Ramos (cell line): Measurements from ENCODE around the gene NAPG.
"Not testable (repeated sequence)": the region's sequence is repeated elsewhere in the genome, so short reads cannot be mapped to it uniquely, and the experiment has no call there.

Experiments used
- in situ Hi-C: fragments of 300-500 bp; cut with MboI; formaldehyde crosslinking; loops from one replicate; pipeline ENCODE4 v1.14.3; 2022; ENCODE audit warnings: low sequenced_read_pairs; ENCODE audit not compliant: unreplicated experiment

Gene NAPG

DNA sequence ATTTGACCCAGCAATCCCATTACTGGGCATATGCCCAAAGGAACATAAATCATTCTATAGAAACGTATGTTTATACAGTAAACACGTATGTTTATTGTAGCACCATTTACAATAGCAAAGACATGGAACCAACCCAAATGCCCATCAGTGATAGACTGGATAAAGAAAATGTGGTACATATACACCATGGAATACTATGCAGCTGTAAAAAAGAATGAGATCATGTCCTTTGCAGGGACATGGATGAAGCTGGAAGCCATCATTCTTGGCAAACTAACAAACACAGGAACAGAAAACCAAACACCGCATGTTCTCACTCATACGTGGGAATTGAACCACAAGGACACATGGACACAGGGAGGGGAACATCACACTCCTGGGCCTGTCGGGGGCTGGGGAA, 13.3 kb downstream of the NAPG start:
- in situ Hi-C loops = not testable (repeated sequence)

DNA sequence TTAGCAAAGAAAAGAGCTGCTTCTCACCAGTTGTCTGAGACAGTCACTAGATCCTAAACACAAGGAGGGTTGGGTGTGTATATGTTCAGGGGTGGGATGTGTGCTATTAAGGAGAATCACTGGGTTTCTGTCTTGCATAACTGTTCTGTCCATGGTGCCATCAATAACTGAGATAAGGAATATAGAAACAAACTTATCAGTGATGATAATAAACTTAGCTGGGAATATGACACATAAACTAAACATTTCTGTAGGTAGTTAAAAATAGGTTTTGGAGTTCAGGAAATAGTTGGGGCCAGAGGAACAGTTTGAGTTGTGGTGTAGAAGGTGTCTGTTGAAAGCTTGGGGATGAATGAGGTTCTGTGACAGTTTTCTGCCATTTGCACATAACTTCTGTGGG, 17.4 kb downstream of the NAPG start:
- in situ Hi-C loops = no loop called here

GRCh38 chr18:10544093-10544748, 18.4 kb downstream of the NAPG start:
- in situ Hi-C loops = no loop called here

DNA sequence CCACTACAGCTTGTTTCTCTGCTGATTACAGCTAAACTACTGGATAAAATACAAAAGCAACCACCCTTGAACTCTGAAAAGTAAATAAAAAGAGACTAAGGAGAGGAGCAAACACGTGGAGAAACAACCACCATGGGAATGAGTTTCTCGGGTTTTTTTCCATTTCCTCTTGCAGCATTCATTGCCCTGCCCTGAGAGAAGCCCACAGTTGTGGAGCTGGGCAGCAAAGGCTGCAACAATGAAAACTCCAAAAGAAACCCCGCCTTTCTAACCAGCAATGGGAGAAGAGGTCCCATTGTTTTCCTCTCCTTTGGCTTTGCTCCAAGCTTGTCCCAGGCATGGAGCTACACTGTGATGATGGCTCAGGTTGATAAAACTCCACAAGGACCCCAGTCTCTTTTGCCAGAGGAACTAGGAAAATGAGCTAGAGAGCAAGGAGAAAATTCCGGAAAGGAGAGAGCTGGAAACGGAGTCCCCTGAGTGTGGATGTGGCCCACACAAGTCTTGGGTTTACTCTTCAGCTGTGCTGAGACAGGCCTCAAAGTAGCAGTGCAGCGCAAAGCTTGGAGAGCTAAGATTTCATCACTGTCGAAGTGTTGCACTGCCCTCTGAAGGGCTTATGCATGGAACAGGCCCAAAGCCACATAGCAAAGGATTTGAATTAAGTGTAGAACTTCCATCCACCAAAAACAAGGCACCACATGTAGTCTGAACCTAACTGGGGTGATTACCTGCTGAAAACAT, 20.9 kb downstream of the NAPG start:
- in situ Hi-C loops = no loop called here

GRCh38 chr18:10552226-10552625, 26.4 kb downstream of the NAPG start:
- in situ Hi-C loops = no loop called here

DNA sequence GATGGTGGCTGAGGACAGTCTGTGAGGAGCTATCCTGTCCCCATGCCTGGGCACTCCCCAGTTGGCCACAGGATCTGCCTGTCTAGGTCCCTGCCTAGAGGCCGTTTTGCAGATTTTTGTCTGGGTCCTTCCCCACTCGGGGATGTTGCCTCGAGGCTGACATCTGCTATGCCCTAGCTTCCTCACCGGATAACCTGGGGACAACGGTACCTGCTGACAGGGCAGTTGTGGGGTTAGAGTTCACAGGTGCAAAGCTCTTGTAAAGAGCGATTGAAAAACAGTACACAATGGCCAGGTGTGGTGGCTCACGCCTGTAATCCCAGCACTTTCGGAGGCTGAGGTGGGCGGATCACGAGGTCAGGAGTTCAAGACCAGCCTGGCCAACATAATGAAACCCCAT, 30.4 kb downstream of the NAPG start:
- in situ Hi-C loops = not testable (repeated sequence)

- in situ Hi-C loops = no loop called here
These were observed 31.4 kb downstream of the NAPG start for GRCh38 chr18:10557085-10557677.

GRCh38 chr18:10558243-10558966, 32.6 kb downstream of the NAPG start:
- in situ Hi-C loops = no loop called here

GRCh38 chr18:10558967-10559298, 33.1 kb downstream of the NAPG start:
- in situ Hi-C loops = no loop called here

GRCh38 chr18:10559553-10560451, 34.0 kb downstream of the NAPG start:
- in situ Hi-C loops = loop anchor here (10.0 kb wide), 1 partner anchor 595 kb away; no protein-coding TSS in a partner anchor

DNA sequence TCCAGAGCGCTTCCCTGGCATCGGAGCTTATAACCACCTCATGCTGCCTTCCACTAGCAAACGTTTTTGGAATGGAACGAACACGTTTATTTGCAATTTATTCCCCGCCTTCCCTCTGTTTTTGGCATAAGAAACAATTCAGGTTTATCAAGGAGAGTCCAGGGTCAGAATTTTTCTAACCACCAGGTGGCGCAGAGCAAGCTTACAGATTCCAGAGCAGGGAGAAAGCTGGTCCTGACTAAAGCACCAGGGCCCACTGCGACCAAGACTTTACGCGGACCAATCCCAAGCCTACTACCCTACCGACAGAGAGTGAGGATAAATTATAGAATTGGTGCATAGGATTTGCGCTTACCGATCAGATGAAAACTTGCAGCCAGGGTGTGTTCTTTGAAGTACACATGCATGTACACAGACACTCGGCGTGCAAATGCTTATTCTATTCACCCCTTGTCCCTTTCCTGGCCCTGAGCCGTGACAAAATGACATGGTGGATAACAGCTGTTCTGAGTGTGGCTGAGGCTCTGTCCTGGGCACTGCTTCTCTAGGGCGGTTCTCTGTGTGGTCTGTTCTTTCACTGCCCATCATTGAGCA, 34.7 kb downstream of the NAPG start:
- in situ Hi-C loops = loop anchor here (10.0 kb wide), 1 partner anchor 594 kb away; no protein-coding TSS in a partner anchor

DNA sequence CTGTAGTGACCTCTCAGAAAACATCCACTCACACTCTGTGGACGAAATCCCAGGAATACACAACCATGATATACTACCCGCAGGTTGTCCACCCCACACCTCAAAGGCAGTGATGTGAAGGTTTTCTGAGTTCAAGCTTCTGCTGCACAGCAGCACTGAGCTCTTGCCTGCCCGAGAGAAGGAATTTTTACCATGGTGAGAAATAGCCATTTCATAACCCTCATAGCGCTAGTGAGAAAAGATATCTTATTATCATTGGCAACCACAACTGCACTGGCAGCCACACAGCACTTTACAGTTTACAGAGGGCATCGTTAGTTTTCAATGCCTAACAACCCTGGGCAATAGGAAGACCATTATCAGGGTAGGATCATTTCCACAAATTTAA, 36.9 kb downstream of the NAPG start:
- in situ Hi-C loops = loop anchor here (10.0 kb wide), 1 partner anchor 592 kb away; no protein-coding TSS in a partner anchor

DNA sequence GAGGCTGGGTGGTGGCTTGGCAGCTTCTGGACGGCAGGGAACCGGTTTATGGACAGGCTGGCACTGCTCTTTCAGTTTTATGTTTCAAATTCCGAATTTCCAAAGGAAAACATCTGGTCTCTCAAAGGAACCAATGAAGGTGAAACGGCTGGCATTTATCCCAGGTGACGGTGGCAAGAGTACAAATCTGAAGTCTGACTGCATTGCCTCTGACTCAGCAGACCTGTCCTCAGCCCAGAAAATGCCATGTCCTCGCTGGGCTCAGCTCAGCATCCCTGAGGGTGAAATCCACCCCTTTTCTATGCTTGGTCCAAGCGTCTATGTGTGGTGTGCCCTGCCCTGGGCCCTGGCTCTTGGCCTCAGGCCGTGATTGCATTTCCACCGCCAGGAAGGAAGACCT, 38.1 kb downstream of the NAPG start:
- in situ Hi-C loops = loop anchor here (10.0 kb wide), 1 partner anchor 591 kb away; no protein-coding TSS in a partner anchor

- in situ Hi-C loops = loop anchor here (10.0 kb wide), 1 partner anchor 590 kb away; no protein-coding TSS in a partner anchor
These were observed 39.3 kb downstream of the NAPG start for GRCh38 chr18:10564975-10565773.

- in situ Hi-C loops = loop anchor here (10.0 kb wide), 1 partner anchor 589 kb away; no protein-coding TSS in a partner anchor
These were observed 40.0 kb downstream of the NAPG start for GRCh38 chr18:10565835-10566234.

DNA sequence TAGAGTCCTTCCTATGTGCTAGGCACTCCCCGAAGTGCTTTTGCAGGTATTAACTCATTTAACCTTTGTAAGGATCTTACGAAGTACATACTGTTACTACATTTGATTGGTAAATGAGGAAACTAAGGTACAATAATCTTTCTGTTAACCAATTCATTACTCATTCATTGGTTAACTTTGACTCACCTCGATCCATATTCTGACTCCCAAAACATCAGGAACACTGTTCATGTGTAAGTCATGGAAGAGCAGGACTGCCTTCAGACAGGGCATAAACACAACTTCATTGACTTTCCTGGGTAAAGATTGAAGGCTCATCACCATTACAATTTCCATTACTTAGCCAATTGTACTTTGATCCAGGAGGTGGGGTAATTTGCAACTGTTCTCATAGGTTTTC, 40.6 kb downstream of the NAPG start:
- in situ Hi-C loops = loop anchor here (10.0 kb wide), 1 partner anchor 588 kb away; no protein-coding TSS in a partner anchor

- in situ Hi-C loops = loop anchor here (10.0 kb wide), 1 partner anchor 585 kb away; no protein-coding TSS in a partner anchor
These were observed 44.1 kb downstream of the NAPG start for GRCh38 chr18:10569941-10570340.

GRCh38 chr18:10570622-10571021, 44.8 kb downstream of the NAPG start:
- in situ Hi-C loops = no loop called here
